Colonic mucosa (tissue), 4 donors: ENCODE measurements around the gene CYP3A4. TPM values are rescaled to one million over a fixed set of nuclear protein-coding genes. Genes with fewer than 3 reads are reported as not detected.
"Not testable (repeated sequence)": the region's sequence is repeated elsewhere in the genome, so short reads cannot be mapped to it uniquely, and the experiment has no call there.

Source experiments
- DNase-seq: peaks from one replicate; pipeline ENCODE4 v3.0.0-alpha.2; 2020
- H3K27ac ChIP-seq: fragments of 200-600 bp; one replicate; pipeline ENCODE4 v1.8.0; 2021
- H3K27me3 ChIP-seq: fragments of 200-600 bp; one replicate; pipeline ENCODE4 v1.8.0; 2021
- H3K36me3 ChIP-seq: fragments of 200-600 bp; one replicate; pipeline ENCODE4 v1.8.0; 2021
- H3K4me1 ChIP-seq: fragments of 200-600 bp; one replicate; pipeline ENCODE4 v1.8.0; 2021; ENCODE audit warnings: mild to moderate bottlenecking
- H3K4me3 ChIP-seq: fragments of 200-600 bp; one replicate; pipeline ENCODE4 v1.8.0; 2021
- H3K9ac ChIP-seq, 2 donors: one replicate each; pipeline ENCODE4 v1.7.0; 2013; ENCODE audit warnings: control low read depth in 2 of 2, low read depth in 2 of 2, low read length in 2 of 2
- H3K9me3 ChIP-seq: fragments of 200-600 bp; one replicate; pipeline ENCODE4 v1.8.0; 2021
- CTCF ChIP-seq: fragments of 200-600 bp; IDR thresholded peaks from one replicate; pipeline ENCODE4 v1.8.0; 2022; ENCODE audit warnings: antibody characterized with exemption, mild to moderate bottlenecking
- intact Hi-C: fragments of 100-400 bp; cut with DNase I; formaldehyde crosslinking; loops from one replicate; pipeline ENCODE4 v1.14.1; 2022
- total RNA-seq, 2 donors: library from RNA; stranded (reverse); fragmentation: NEBNext Ultra II Directional in 1 of 2; extraction: Animal tissue kit (Norgen Biotek cat#: 25700) in 1 of 2; gene quantifications; one replicate each; pipeline ENCODE4 v1.2.1, GENCODE V29; 2021
- donor health status: healthy.
- donor health status: DM: no; HTN: no; CAD: no.
- donor health status: DM: no; HTN: no; CAD: no.

Gene CYP3A4
- total RNA-seq, 2 donors from 2014 or later, result 0.67 to 1.4 TPM

- Histone ChIP-seq H3K27ac (no peak overlapping the region), H3K4me1 (no peaks in the 10 kb centered on the region), H3K36me3 (no peaks in the 10 kb centered on the region), H3K4me3 (no peak overlapping the region), H3K27me3 (no peaks in the 10 kb centered on the region), H3K9me3 (no peaks in the 10 kb centered on the region), H3K9ac (no peak overlapping the region)
- TF ChIP-seq CTCF, result no peak
- no peak for DNase-seq
- intact Hi-C loops, result no loop called here
Measured at GRCh38 chr7:99742737-99743394, 41.1 kb downstream of the CYP3A4 start.

GRCh38 chr7:99741441-99741795 is 42.6 kb downstream of the CYP3A4 start:
- Histone ChIP-seq H3K9me3 (no peaks in the 10 kb centered on the region), H3K27ac (no peak overlapping the region), H3K27me3 (no peaks in the 10 kb centered on the region), H3K4me3 (no peak overlapping the region), H3K36me3 (no peaks in the 10 kb centered on the region), H3K4me1 (no peaks in the 10 kb centered on the region), H3K9ac (no peak overlapping the region)
- DNase-seq, result no peak
- TF ChIP-seq CTCF, result no peak
- intact Hi-C loops, result no loop called here

- no peaks in the 10 kb centered on the region for H3K27me3 ChIP-seq
- intact Hi-C loops, result no loop called here
Measured at GRCh38 chr7:99740573-99741440, 43.2 kb downstream of the CYP3A4 start.

GRCh38 chr7:99739699-99740572 is 44.0 kb downstream of the CYP3A4 start:
- Histone ChIP-seq H3K4me1 (no peaks in the 10 kb centered on the region), H3K9ac (no peak overlapping the region), H3K36me3 (no peaks in the 10 kb centered on the region), H3K9me3 (no peaks in the 10 kb centered on the region), H3K27ac (no peak overlapping the region), H3K27me3 (no peaks in the 10 kb centered on the region), H3K4me3 (no peak overlapping the region)
- intact Hi-C loops, result no loop called here
- no peak for DNase-seq
- no peak for TF ChIP-seq CTCF

More at GRCh38 chr7:99740573-99741440, 43.2 kb downstream of the CYP3A4 start:
- DNase-seq, result no peak
- H3K4me3 ChIP-seq, result no peak overlapping the region
- no peak overlapping the region for H3K27ac ChIP-seq
- H3K4me1 ChIP-seq, result no peaks in the 10 kb centered on the region
- no peaks in the 10 kb centered on the region for H3K36me3 ChIP-seq
- no peak overlapping the region for H3K9ac ChIP-seq
- no peaks in the 10 kb centered on the region for H3K9me3 ChIP-seq
- no peak for TF ChIP-seq CTCF

- Histone ChIP-seq H3K9me3 (no peaks in the 10 kb centered on the region), H3K27me3 (no peaks in the 10 kb centered on the region), H3K9ac (no peak overlapping the region), H3K4me3 (no peak overlapping the region), H3K4me1 (no peaks in the 10 kb centered on the region), H3K36me3 (no peaks in the 10 kb centered on the region), H3K27ac (no peak overlapping the region)
- TF ChIP-seq CTCF, result no peak
- intact Hi-C loops, result no loop called here
- no peak for DNase-seq
Measured at GRCh38 chr7:99737726-99738125, 46.3 kb downstream of the CYP3A4 start.

GRCh38 chr7:99736667-99737066 is 47.3 kb downstream of the CYP3A4 start:
- H3K27me3 ChIP-seq, H3K4me1 ChIP-seq, H3K36me3 ChIP-seq, H3K27ac ChIP-seq, DNase-seq, intact Hi-C loops, H3K9me3 ChIP-seq, H3K4me3 ChIP-seq, H3K9ac ChIP-seq: not testable (repeated sequence)
